ENCODE data around the gene TLE6. TPM values are rescaled to one million over a fixed set of nuclear protein-coding genes. Genes with fewer than 3 reads are reported as not detected.

The TLE6 gene
- total RNA-seq, 2 donors from 2014 or later = 5.3 to 7.8 TPM

DNA sequence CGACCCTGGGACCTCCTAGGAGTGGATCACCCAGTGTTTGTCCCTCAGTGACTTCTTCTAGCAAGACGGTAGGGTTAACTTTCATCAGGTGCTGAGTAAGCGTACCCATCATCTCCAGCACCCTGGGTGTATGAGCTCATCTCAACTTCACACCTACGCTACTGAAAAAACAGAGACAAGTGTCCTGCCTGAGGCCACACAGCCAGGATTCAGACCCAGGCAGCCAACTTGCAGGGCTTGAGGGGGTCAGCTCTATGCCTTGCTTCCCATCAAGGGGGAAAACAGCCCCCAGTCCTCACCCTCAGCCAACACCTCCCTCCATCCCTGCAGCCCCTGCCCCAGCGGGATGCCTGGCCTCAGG is 47.1 kb downstream of the TLE6 start:
- TF ChIP-seq, protein P1, sequence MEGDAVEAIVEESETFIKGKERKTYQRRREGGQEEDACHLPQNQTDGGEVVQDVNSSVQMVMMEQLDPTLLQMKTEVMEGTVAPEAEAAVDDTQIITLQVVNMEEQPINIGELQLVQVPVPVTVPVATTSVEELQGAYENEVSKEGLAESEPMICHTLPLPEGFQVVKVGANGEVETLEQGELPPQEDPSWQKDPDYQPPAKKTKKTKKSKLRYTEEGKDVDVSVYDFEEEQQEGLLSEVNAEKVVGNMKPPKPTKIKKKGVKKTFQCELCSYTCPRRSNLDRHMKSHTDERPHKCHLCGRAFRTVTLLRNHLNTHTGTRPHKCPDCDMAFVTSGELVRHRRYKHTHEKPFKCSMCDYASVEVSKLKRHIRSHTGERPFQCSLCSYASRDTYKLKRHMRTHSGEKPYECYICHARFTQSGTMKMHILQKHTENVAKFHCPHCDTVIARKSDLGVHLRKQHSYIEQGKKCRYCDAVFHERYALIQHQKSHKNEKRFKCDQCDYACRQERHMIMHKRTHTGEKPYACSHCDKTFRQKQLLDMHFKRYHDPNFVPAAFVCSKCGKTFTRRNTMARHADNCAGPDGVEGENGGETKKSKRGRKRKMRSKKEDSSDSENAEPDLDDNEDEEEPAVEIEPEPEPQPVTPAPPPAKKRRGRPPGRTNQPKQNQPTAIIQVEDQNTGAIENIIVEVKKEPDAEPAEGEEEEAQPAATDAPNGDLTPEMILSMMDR (IDR thresholded peaks at IDR 0.05) = no peak
- no peak for ATAC-seq (ENCODE audit: insufficient number of reproducible peaks, low FRiP score, low read depth)
- DNase-seq (ENCODE audit: low spot score) = no peak

GRCh38 chr19:3024870-3025548 is 47.6 kb downstream of the TLE6 start:
- H3K4me3 ChIP-seq = no peak overlapping the region
- ATAC-seq (ENCODE audit: insufficient number of reproducible peaks, low FRiP score, low read depth) (no peak), DNase-seq (ENCODE audit: low spot score) (no peak)
- H3K9me3 ChIP-seq = no peaks in the 10 kb centered on the region
- peaks cover 0 to 17% of the 10 kb centered on the region in 2 donors for H3K4me1 ChIP-seq (ENCODE audit: control insufficient read depth in 1 of 2, low read depth in 2 of 2)
- H3K27me3 ChIP-seq (replicated peaks; ENCODE audit: insufficient read depth) = no peaks in the 10 kb centered on the region
- no peak overlapping the region for H3K27ac ChIP-seq
- H3K36me3 ChIP-seq = no peaks in the 10 kb centered on the region
- TF ChIP-seq, protein P1 (IDR thresholded peaks at IDR 0.05) = no peak

More for the DNA sequence above, 47.1 kb downstream of the TLE6 start:
- Histone ChIP-seq H3K36me3 (no peaks in the 10 kb centered on the region), H3K9me3 (no peaks in the 10 kb centered on the region), H3K4me3 (no peak overlapping the region), H3K27me3 (replicated peaks; ENCODE audit: insufficient read depth) (no peaks in the 10 kb centered on the region), H3K4me1 (ENCODE audit: control insufficient read depth in 1 of 2, low read depth in 2 of 2) (peaks cover 0 to 14% of the 10 kb centered on the region in 2 donors), H3K27ac (no peak overlapping the region)

DNA sequence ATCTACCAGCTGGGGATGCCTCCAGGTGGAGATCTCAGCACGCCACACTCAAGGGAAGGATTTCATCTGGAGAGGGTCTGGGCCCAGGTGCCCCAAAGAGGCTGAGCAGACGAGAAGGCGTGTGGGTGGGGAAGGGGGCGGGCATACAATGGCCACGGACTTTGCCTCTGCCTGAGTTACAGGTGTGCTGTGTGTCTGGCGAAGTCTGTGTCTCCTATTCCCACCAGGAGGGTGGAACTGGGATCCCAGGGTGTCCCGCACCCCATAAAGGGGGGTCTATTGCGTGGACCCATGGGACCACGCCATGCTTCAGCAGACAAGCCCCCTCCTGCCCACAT is 48.2 kb downstream of the TLE6 start:
- no peak overlapping the region for H3K4me3 ChIP-seq
- no peak for ATAC-seq (ENCODE audit: insufficient number of reproducible peaks, low FRiP score, low read depth)

GRCh38 chr19:3026768-3027167 is 49.4 kb downstream of the TLE6 start:
- DNase-seq (ENCODE audit: low spot score) (no peak), ATAC-seq (ENCODE audit: insufficient number of reproducible peaks, low FRiP score, low read depth) (no peak)

More for the DNA sequence above, 48.2 kb downstream of the TLE6 start:
- peaks cover 0 to 17% of the 10 kb centered on the region in 2 donors for H3K4me1 ChIP-seq (ENCODE audit: control insufficient read depth in 1 of 2, low read depth in 2 of 2)
- H3K36me3 ChIP-seq = no peaks in the 10 kb centered on the region
- no peaks in the 10 kb centered on the region for H3K27me3 ChIP-seq (replicated peaks; ENCODE audit: insufficient read depth)
- no peak for DNase-seq (ENCODE audit: low spot score)
- TF ChIP-seq, protein P1 (IDR thresholded peaks at IDR 0.05) = no peak
- no peak overlapping the region for H3K27ac ChIP-seq
- no peaks in the 10 kb centered on the region for H3K9me3 ChIP-seq

DNA sequence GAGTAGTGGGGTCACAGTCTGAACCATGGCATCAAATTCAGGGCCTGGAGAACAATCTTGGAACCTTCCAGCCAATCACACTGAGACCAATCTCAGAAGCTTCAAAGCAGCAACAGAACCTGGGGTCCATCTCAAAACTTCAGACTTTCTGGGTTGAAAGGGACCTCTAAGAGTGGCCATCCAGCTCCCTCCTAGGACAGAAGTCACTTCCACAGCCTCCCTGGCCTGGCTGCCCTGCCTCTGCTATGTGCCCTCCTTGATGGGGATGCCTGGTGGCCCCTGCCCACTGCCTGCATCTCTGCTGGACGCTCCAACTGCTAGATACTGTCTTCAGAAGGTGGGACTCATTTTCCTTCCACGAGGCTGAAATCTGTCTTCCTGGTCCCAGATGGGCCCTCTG is 49.9 kb downstream of the TLE6 start:
- TF ChIP-seq, protein P1 (IDR thresholded peaks at IDR 0.05) = no peak
- Histone ChIP-seq H3K4me3 (no peak overlapping the region), H3K9me3 (no peaks in the 10 kb centered on the region), H3K4me1 (ENCODE audit: control insufficient read depth in 1 of 2, low read depth in 2 of 2) (peaks cover 0 to 17% of the 10 kb centered on the region in 2 donors), H3K27me3 (replicated peaks; ENCODE audit: insufficient read depth) (no peaks in the 10 kb centered on the region), H3K27ac (no peak overlapping the region), H3K36me3 (no peaks in the 10 kb centered on the region)
- ATAC-seq (ENCODE audit: insufficient number of reproducible peaks, low FRiP score, low read depth) (no peak), DNase-seq (ENCODE audit: low spot score) (no peak)

More at GRCh38 chr19:3026768-3027167, 49.4 kb downstream of the TLE6 start:
- no peaks in the 10 kb centered on the region for H3K9me3 ChIP-seq
- no peak overlapping the region for H3K27ac ChIP-seq
- H3K27me3 ChIP-seq (replicated peaks; ENCODE audit: insufficient read depth) = no peaks in the 10 kb centered on the region
- TF ChIP-seq, protein P1 (IDR thresholded peaks at IDR 0.05) = no peak
- H3K4me3 ChIP-seq = no peak overlapping the region
- no peaks in the 10 kb centered on the region for H3K36me3 ChIP-seq
- H3K4me1 ChIP-seq (ENCODE audit: control insufficient read depth in 1 of 2, low read depth in 2 of 2) = peaks cover 0 to 17% of the 10 kb centered on the region in 2 donors
